Stomach (tissue), 4 donors: Measurements from ENCODE around the gene HLTF.

Experiments
- EP300 ChIP-seq: sonication (generic); formaldehyde crosslinking; IDR thresholded peaks from one replicate; pipeline ENCODE4 v1.6.1; 2017; ENCODE audit warnings: antibody characterized with exemption
- POLR2A ChIP-seq, 4 donors: fragments of 450-650 bp; IDR thresholded peaks; one replicate each; pipeline ENCODE4 v1.6.1; 2016; ENCODE audit warnings: antibody characterized with exemption in 4 of 4, control low read depth in 2 of 4, mild to moderate bottlenecking in 1 of 4, moderate library complexity in 1 of 4
- POLR2AphosphoS5 ChIP-seq, 3 donors: sonication (generic); formaldehyde crosslinking; IDR thresholded peaks; one replicate each; pipeline ENCODE4 v1.6.1; 2016; ENCODE audit warnings: antibody characterized with exemption in 3 of 3
- TF ChIP-seq, protein P1 (sequence below), 7 experiments: fragments of 450-650 bp in 4 of 7; fragments of 200-600 bp in 3 of 7; sonication (generic) in 3 of 7; IDR thresholded peaks; one replicate each; pipeline ENCODE4 v1.5.1; 2016 to 2019; ENCODE audit warnings: antibody characterized with exemption in 7 of 7, control low read depth in 2 of 7, mild to moderate bottlenecking in 1 of 7

DNA sequence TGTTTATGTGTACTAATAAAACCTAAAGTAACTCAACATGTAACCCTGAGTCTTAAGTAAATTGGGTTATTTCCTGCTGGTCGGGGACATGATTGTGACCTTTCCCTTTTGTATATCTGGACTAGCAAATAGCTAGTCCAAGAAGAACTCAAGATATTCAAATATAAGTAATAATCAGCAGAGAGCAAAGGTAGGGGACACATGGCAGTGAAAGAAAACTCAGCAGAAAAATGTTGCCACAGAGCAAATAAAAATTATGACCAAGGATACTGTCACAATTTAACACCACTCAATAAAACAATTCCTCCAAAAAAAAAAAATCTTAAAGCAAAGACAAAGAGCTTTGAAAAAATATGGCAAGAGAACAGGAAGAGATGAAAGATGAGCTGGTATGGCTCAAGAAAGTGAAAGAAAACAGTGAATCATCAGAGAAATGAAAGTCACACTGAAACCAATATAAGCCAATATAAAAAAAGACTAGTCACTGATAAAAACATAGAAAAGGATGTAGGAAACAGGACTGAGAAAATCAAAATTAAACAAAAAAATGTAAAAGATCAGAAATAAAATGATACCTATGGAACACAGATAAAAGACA, 43.4 kb downstream of the HLTF start:
- TF ChIP-seq POLR2A (IDR thresholded peaks at IDR 0.05) (no peak), POLR2AphosphoS5 (IDR thresholded peaks at IDR 0.05) (no peak), EP300 (no peak)
- TF ChIP-seq, protein P1, sequence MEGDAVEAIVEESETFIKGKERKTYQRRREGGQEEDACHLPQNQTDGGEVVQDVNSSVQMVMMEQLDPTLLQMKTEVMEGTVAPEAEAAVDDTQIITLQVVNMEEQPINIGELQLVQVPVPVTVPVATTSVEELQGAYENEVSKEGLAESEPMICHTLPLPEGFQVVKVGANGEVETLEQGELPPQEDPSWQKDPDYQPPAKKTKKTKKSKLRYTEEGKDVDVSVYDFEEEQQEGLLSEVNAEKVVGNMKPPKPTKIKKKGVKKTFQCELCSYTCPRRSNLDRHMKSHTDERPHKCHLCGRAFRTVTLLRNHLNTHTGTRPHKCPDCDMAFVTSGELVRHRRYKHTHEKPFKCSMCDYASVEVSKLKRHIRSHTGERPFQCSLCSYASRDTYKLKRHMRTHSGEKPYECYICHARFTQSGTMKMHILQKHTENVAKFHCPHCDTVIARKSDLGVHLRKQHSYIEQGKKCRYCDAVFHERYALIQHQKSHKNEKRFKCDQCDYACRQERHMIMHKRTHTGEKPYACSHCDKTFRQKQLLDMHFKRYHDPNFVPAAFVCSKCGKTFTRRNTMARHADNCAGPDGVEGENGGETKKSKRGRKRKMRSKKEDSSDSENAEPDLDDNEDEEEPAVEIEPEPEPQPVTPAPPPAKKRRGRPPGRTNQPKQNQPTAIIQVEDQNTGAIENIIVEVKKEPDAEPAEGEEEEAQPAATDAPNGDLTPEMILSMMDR (IDR thresholded peaks at IDR 0.05) = no peak
